Measurements from ENCODE around the gene CCR5AS.
"Not testable (repeated sequence)": the region's sequence is repeated elsewhere in the genome, so short reads cannot be mapped to it uniquely, and the experiment has no call there.

The CCR5AS gene

GRCh38 chr3:46427916-46428833 lies 21.3 kb upstream of the CCR5AS start:
- no peak for DNase-seq

- not testable (repeated sequence) for DNase-seq
These were observed 20.5 kb upstream of the CCR5AS start for GRCh38 chr3:46427404-46427803.

GRCh38 chr3:46426476-46426875 lies 19.6 kb upstream of the CCR5AS start:
- DNase-seq: not testable (repeated sequence)

- no peak for DNase-seq
These were observed 16.7 kb upstream of the CCR5AS start for GRCh38 chr3:46423588-46423987.

GRCh38 chr3:46422617-46423016 lies 15.8 kb upstream of the CCR5AS start:
- peak; percentile 9 to 44 for DNase-seq

- no peak for DNase-seq
These were observed 14.1 kb upstream of the CCR5AS start for GRCh38 chr3:46420931-46421330.

- DNase-seq: no peak
These were observed 12.9 kb upstream of the CCR5AS start for GRCh38 chr3:46419816-46420215.

GRCh38 chr3:46417841-46418611 lies 11.2 kb upstream of the CCR5AS start:
- no peak for DNase-seq

GRCh38 chr3:46416811-46417510 lies 10.1 kb upstream of the CCR5AS start:
- DNase-seq: no peak

- peak in 1 of 2 experiments; percentile 7 for DNase-seq
These were observed 9.4 kb upstream of the CCR5AS start for GRCh38 chr3:46416125-46416810.

GRCh38 chr3:46414739-46415138 lies 7.9 kb upstream of the CCR5AS start:
- DNase-seq: no peak

- no peak for DNase-seq
These were observed 7.1 kb upstream of the CCR5AS start for GRCh38 chr3:46413951-46414350.

- no peak for DNase-seq
These were observed 6.0 kb upstream of the CCR5AS start for GRCh38 chr3:46412786-46413298.

GRCh38 chr3:46411271-46411670 lies 4.4 kb upstream of the CCR5AS start:
- DNase-seq: no peak

- DNase-seq: no peak
These were observed 3.8 kb upstream of the CCR5AS start for GRCh38 chr3:46410669-46411068.

- DNase-seq: no peak
These were observed 3.0 kb upstream of the CCR5AS start for GRCh38 chr3:46409739-46410489.

GRCh38 chr3:46408853-46409252 lies 2.0 kb upstream of the CCR5AS start:
- no peak for DNase-seq

- no peak for DNase-seq
These were observed 1.1 kb upstream of the CCR5AS start for GRCh38 chr3:46407970-46408369.

- DNase-seq: no peak
These were observed 451 bp downstream of the CCR5AS start for GRCh38 chr3:46406443-46406787.

GRCh38 chr3:46405301-46406019 lies 1.4 kb downstream of the CCR5AS start:
- DNase-seq: no peak

GRCh38 chr3:46402902-46403301 lies 4.0 kb downstream of the CCR5AS start:
- not testable (repeated sequence) for DNase-seq

All from SHP77 (cell line).